GM18526 (cell line): ENCODE data around the gene TFDP1.

ENCODE experiments used
- POLR2A ChIP-seq: IDR thresholded peaks from 3 replicates; pipeline ENCODE4 v1.6.1; 2011; ENCODE audit not compliant: insufficient read length; ENCODE audit errors: extremely low read depth

Gene TFDP1

DNA sequence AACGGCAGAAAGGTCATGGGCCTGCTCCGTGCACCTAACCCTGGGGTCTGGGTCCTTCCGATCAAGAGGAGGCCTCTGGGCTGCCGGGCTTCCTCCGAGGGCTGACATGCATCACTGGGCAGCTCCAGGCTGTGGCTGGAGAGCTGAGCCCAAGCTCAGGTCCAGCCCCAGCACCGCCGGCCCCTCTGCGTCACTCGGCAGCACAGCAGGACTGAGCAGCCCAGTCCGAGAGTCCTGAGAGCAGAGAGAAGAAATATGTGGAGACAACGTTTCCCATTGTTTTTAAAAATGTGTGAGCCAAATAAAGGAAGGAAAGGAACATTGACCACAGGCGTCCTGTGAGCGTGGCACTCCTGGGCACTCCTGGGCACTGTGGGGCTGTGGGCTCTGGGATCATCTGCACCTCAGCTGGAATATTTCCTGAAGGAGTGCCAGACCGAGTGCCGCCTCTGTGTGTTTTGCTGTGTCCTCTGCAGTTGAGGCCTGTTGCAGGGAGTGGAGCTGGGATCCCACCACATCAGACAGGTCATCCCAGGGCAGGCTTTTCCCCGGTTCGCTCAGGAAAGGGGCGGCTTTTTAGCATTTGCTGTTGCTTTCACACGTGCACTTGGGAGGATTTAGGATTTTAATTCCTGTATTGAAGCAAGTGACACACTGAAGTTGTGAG lies 37.8 kb upstream of the TFDP1 start:
- no peak for TF ChIP-seq POLR2A

- TF ChIP-seq POLR2A: no peak
Observed at GRCh38 chr13:113547238-113547971, 37.1 kb upstream of the TFDP1 start.

DNA sequence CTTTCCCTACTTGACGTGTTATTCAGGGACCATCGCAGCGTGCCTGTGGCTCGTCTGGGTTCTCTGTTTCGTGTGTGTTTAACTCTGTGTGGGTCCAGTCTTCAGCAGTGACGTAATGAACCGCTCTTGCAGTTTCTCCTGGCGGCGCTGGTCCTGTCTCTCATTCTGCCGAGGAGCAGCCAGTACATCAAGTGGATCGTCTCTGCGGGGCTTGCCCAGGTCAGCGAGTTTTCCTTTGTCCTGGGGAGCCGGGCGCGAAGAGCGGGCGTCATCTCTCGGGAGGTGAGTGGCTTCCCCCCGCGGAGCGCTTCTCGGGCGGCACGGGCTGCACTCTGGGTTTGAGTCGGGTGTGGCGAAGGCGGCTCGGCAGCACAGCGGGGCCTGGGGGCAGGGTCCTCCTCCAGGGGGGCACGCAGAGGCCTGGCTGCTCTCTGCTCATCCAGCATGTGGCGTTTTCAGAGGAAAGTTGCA lies 36.3 kb upstream of the TFDP1 start:
- TF ChIP-seq POLR2A: no peak

DNA sequence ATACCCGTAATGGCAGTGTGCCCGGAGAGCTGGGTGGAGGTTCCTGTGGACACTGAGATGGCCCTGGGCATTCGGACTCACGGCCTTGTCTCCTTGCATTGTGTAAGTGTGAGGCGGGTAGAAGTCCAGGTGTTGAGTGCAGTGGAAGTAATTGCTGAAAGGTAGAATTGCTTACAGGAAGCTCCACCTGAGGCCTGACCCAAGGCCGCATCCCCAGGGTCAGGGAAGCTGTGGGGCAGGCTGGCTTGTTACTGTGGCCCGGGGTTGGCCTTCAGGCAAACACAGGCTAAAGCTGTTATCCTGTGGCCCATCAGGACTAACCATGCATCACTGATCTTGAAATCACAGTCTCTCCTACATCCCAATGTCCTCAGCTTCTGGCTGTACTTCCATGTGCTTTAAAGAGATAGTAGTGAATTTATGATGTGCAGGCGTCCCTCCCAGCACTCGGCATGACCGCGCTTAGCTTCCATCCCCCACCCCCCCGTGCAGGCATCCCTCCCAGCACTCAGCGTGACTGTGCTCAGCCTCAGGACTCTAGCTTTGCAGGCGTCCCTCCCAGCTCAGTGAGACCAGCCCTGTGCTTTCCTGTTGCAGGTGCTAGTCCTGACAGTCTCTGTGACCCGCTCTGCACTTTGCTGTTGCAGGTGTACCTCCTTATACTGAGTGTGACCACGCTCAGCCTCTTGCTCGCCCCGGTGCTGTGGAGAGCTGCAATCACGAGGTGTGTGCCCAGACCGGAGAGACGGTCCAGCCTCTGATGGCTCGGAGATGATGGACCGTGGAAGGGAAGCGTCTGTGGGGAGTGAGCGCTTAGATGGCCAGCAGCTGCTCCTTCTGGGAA lies 35.6 kb upstream of the TFDP1 start:
- TF ChIP-seq POLR2A: no peak

GRCh38 chr13:113550453-113550852 lies 34.1 kb upstream of the TFDP1 start:
- no peak for TF ChIP-seq POLR2A

GRCh38 chr13:113551081-113552000 lies 33.2 kb upstream of the TFDP1 start:
- TF ChIP-seq POLR2A: no peak

DNA sequence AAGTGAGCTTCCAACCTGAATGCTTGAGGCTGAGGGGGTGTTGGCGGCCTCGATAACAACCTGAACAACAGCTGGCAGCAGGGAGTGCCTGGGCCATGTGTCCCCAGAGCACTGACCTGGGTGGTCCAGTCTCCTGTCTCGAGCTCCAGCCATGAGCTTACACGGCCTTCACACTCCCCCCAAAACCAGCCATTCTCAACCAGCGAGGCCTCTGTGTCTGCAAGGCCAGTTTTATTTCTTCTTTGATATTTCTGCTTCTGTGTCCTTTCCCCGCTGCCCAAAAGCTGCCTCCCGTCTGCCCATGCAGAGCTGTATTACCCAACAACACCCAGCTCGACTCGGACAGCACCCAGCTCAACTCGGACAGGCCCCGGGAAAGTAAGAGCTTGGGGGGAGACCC lies 32.5 kb upstream of the TFDP1 start:
- no peak for TF ChIP-seq POLR2A

DNA sequence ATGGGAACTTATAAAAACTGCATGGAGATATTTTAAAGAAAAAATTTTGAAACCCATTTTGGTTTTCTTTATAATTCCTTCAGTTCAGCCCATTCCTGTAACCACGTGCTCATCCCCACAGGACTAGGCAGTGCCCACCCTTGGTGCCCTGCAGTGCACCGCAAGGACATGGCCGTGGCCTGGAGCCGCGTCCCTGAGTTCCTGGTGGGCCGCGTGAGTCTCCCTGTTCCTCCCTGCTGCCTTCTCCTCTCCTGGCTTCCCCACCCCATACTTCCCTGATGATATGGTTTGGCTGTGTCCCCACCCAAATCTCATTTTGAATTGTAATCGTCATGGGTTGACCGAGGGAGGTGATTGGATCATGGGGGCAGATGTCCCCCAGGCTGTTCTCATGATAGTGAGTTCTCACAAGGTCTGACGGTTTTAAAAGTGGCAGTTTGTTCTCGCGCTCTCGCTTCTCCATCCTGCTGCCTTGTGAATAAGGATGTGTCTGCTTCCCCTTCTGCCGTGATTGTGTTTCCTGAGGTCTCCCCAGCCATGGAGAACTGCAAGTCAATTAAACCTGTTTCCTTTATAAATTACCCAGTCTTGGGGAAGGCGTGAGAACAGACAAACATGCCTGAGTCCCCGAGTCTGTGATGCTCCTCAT lies 31.6 kb upstream of the TFDP1 start:
- TF ChIP-seq POLR2A: no peak

- TF ChIP-seq POLR2A: no peak
Observed at GRCh38 chr13:113553511-113554332, 30.8 kb upstream of the TFDP1 start.

DNA sequence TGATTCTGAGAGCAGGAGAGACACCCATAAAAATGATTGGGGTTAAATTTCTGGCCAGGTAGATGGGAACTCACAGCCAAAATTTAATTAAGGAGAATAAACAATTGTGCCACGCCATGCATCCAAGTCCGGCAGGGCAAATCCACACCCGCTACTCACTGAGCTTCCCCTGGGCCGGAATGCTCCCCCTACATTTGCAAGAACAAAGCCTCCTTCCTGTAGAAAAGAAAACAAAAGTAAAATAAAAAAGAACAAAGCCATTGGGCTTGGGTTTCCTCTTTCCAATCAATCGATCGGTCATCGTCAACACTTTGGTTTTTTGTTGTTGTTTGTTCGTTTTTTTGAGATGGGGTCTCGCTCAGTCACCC lies 30.2 kb upstream of the TFDP1 start:
- no peak for TF ChIP-seq POLR2A

GRCh38 chr13:113555141-113555540 lies 29.4 kb upstream of the TFDP1 start:
- no peak for TF ChIP-seq POLR2A

- no peak for TF ChIP-seq POLR2A
Observed at GRCh38 chr13:113557013-113557412, 27.5 kb upstream of the TFDP1 start.

GRCh38 chr13:113558461-113558860 lies 26.1 kb upstream of the TFDP1 start:
- TF ChIP-seq POLR2A: no peak
